HEK293 (cell line): ENCODE measurements around the gene PRMT5.

Source experiments
- CTCF ChIA-PET: fragments of 350-600 bp; formaldehyde crosslinking; extraction: SDS; loops from one replicate; lab custom pipeline; 2021; ENCODE audit warnings: antibody characterized with exemption; lab: Yijun Ruan, JAX
- POLR2A ChIA-PET: fragments of 300-600 bp; formaldehyde crosslinking; extraction: SDS; loops from one replicate; lab custom pipeline; 2020; ENCODE audit warnings: antibody characterized with exemption, inconsistent platforms; lab: Yijun Ruan, JAX
- H3K27ac ChIP-seq: fragments of 200-500 bp; sonication (Bioruptor generic); 2 replicates; pipeline ENCODE4 v1.5.1; 2014; ENCODE audit warnings: low read depth, low read length, control low read depth, inconsistent platforms; ENCODE audit errors: extremely low read depth
- H3K36me3 ChIP-seq, 2 experiments: fragments of 200-500 bp in 1 of 2; sonication (Bioruptor generic) in 1 of 2; 1 replicate in 1 of 2; 2 replicates in 1 of 2; pipeline ENCODE4 v1.5.1; 2014 to 2017; ENCODE audit warnings: inconsistent platforms in 2 of 2, low read length in 2 of 2; ENCODE audit not compliant: control insufficient read depth in 2 of 2, insufficient read depth in 1 of 2
- H3K4me1 ChIP-seq: fragments of 200-500 bp; sonication (Bioruptor generic); 2 replicates; pipeline ENCODE4 v1.5.1; 2014; ENCODE audit warnings: mild to moderate bottlenecking, low read length, inconsistent platforms; ENCODE audit not compliant: control insufficient read depth, insufficient read depth
- H3K4me3 ChIP-seq: 2 replicates; pipeline ENCODE4 v1.5.1; 2011; ENCODE audit warnings: low read depth, mild to moderate bottlenecking, control low read depth, low read length, moderate library complexity
- H3K9me3 ChIP-seq: fragments of 200-500 bp; sonication (Bioruptor generic); 2 replicates; pipeline ENCODE4 v1.5.1; 2014; ENCODE audit warnings: low read depth, low read length, inconsistent platforms; ENCODE audit not compliant: control insufficient read depth, insufficient read depth
- BCL11B ChIP-seq: fragments of 450-650 bp; formaldehyde crosslinking; IDR thresholded peaks from 2 replicates; pipeline ENCODE4 v1.5.1; 2016; ENCODE audit warnings: low read depth, missing biosample characterization, missing genetic modification characterization
- PRDM1 ChIP-seq: fragments of 450-650 bp; formaldehyde crosslinking; IDR thresholded peaks from 2 replicates; pipeline ENCODE4; 2016; ENCODE audit warnings: missing biosample characterization, missing genetic modification characterization
- RBAK ChIP-seq: fragments of 450-650 bp; formaldehyde crosslinking; IDR thresholded peaks from 2 replicates; pipeline ENCODE4 v1.5.1; 2016; ENCODE audit warnings: missing biosample characterization, missing genetic modification characterization
- SP7 ChIP-seq: fragments of 450-650 bp; formaldehyde crosslinking; IDR thresholded peaks from 2 replicates; pipeline ENCODE4 v1.5.1; 2016; ENCODE audit warnings: missing biosample characterization, missing genetic modification characterization
- TCF7L2 ChIP-seq: IDR thresholded peaks from 2 replicates; pipeline ENCODE4 v1.6.1; 2011; ENCODE audit warnings: low read depth, mild to moderate bottlenecking, inconsistent platforms, low read length, moderate library complexity, borderline replicate concordance
- ZFHX2 ChIP-seq: fragments of 450-650 bp; formaldehyde crosslinking; conservative IDR thresholded peaks from 2 replicates; pipeline ENCODE4 v1.5.1; 2016; ENCODE audit warnings: missing biosample characterization, missing genetic modification characterization
- ZFP37 ChIP-seq: fragments of 450-650 bp; formaldehyde crosslinking; IDR thresholded peaks from 2 replicates; pipeline ENCODE4 v1.5.1; 2016; ENCODE audit warnings: missing biosample characterization, missing genetic modification characterization
- ZIC2 ChIP-seq: fragments of 450-650 bp; formaldehyde crosslinking; IDR thresholded peaks from 2 replicates; pipeline ENCODE4 v1.5.1; 2016; ENCODE audit warnings: missing biosample characterization, missing genetic modification characterization
- ZNF10 ChIP-seq: fragments of 450-650 bp; formaldehyde crosslinking; IDR thresholded peaks from 2 replicates; pipeline ENCODE4 v1.5.1; 2017; ENCODE audit warnings: missing biosample characterization, missing genetic modification characterization
- ZNF121 ChIP-seq: fragments of 450-650 bp; formaldehyde crosslinking; IDR thresholded peaks from 2 replicates; pipeline ENCODE4 v1.5.1; 2016; ENCODE audit warnings: missing biosample characterization, missing genetic modification characterization
- ZNF423 ChIP-seq: fragments of 450-650 bp; formaldehyde crosslinking; IDR thresholded peaks from 2 replicates; pipeline ENCODE4 v1.5.1; 2016; ENCODE audit warnings: missing biosample characterization, missing genetic modification characterization
- ZNF530 ChIP-seq: fragments of 450-650 bp; formaldehyde crosslinking; IDR thresholded peaks from 2 replicates; pipeline ENCODE4 v1.5.1; 2016; ENCODE audit warnings: low read depth, missing biosample characterization, missing genetic modification characterization
- ZNF621 ChIP-seq: fragments of 450-650 bp; formaldehyde crosslinking; IDR thresholded peaks from 2 replicates; pipeline ENCODE4 v1.5.1; 2017; ENCODE audit warnings: missing biosample characterization, missing genetic modification characterization
- ZNF776 ChIP-seq: fragments of 450-650 bp; formaldehyde crosslinking; IDR thresholded peaks from 2 replicates; pipeline ENCODE4 v1.5.0; 2017; ENCODE audit warnings: missing biosample characterization, missing genetic modification characterization, borderline replicate concordance
- TF ChIP-seq, protein P1 (sequence below): fragments of 450-650 bp; formaldehyde crosslinking; IDR thresholded peaks from 2 replicates; pipeline ENCODE4 v1.5.1; 2016; ENCODE audit warnings: missing biosample characterization, missing genetic modification characterization
- TF ChIP-seq, protein P2 (sequence below): fragments of 450-650 bp; formaldehyde crosslinking; IDR thresholded peaks from 2 replicates; pipeline ENCODE4 v1.5.1; 2017; ENCODE audit warnings: missing biosample characterization, missing genetic modification characterization
- TF ChIP-seq, protein P3 (sequence below): fragments of 450-650 bp; formaldehyde crosslinking; IDR thresholded peaks from 2 replicates; pipeline ENCODE4 v1.5.1; 2017; ENCODE audit warnings: missing biosample characterization, missing genetic modification characterization
- TF ChIP-seq, protein P4 (sequence below): fragments of 450-650 bp; formaldehyde crosslinking; optimal IDR thresholded peaks from 2 replicates; pipeline ENCODE3; 2016; ENCODE audit warnings: missing biosample characterization, mild to moderate bottlenecking, missing genetic modification characterization

Gene PRMT5

DNA sequence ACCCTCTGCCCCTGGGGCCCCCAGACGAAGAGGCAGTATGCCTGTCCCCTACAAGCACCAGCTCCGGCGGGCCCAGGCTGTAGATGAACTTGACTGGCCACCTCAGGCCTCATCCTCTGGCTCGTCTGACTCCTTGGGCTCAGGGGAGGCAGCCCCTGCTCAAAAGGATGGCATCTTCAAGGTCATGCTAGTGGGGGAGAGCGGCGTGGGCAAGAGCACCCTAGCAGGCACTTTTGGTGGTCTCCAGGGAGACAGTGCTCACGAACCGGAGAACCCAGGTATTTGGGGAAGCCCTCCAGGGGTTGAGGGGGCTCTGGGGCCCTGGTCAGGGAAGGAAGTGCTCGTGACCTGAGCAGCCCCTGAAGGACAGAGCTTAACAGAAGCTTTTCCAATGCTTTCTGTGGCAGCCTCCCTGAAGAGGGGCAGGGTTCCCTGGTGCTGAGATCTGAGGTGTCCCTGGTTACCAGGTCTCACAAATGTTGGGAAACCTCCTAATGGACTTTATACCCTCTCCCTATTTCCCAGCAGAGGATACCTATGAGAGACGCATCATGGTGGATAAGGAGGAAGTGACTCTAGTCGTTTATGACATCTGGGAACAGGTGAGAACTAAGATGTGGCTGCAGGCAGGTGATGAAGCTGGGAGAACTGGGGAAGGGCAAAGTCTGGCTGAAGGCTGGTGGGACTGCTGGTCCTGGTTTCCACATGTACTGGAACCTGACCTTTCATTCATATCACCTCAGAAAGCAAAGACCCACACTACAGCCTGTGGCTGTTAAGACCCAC, 44.2 kb downstream of the PRMT5 start:
- no peak overlapping the region for H3K4me3 ChIP-seq
- POLR2A ChIA-PET, result interaction anchor here (1.0 kb wide), 1 partner anchor 34 kb away, joined by 3 read pairs; the partner anchor contains the start of gene RBM23
- TF ChIP-seq, protein P1, sequence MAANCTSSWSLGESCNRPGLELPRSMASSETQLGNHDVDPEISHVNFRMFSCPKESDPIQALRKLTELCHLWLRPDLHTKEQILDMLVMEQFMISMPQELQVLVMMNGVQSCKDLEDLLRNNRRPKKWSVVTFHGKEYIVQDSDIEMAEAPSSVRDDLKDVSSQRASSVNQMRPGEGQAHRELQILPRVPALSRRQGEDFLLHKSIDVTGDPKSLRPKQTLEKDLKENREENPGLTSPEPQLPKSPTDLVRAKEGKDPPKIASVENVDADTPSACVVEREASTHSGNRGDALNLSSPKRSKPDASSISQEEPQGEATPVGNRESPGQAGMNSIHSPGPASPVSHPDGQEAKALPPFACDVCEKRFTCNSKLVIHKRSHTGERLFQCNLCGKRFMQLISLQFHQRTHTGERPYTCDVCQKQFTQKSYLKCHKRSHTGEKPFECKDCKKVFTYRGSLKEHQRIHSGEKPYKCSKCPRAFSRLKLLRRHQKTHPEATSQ (tag by site-specific recombination), result no peak
- TF ChIP-seq BCL11B (tag by site-specific recombination), result no peak
- no peak for TF ChIP-seq ZNF776 (tag by site-specific recombination)
- no peak for TF ChIP-seq ZNF121
- TF ChIP-seq, protein P2, sequence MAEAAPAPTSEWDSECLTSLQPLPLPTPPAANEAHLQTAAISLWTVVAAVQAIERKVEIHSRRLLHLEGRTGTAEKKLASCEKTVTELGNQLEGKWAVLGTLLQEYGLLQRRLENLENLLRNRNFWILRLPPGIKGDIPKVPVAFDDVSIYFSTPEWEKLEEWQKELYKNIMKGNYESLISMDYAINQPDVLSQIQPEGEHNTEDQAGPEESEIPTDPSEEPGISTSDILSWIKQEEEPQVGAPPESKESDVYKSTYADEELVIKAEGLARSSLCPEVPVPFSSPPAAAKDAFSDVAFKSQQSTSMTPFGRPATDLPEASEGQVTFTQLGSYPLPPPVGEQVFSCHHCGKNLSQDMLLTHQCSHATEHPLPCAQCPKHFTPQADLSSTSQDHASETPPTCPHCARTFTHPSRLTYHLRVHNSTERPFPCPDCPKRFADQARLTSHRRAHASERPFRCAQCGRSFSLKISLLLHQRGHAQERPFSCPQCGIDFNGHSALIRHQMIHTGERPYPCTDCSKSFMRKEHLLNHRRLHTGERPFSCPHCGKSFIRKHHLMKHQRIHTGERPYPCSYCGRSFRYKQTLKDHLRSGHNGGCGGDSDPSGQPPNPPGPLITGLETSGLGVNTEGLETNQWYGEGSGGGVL, result no peak
- TF ChIP-seq ZFP37 (tag by site-specific recombination), result no peak
- no peak for TF ChIP-seq ZNF621 (tag by site-specific recombination)
- no peak for TF ChIP-seq ZNF423 (tag by site-specific recombination)
- TF ChIP-seq, protein P3, sequence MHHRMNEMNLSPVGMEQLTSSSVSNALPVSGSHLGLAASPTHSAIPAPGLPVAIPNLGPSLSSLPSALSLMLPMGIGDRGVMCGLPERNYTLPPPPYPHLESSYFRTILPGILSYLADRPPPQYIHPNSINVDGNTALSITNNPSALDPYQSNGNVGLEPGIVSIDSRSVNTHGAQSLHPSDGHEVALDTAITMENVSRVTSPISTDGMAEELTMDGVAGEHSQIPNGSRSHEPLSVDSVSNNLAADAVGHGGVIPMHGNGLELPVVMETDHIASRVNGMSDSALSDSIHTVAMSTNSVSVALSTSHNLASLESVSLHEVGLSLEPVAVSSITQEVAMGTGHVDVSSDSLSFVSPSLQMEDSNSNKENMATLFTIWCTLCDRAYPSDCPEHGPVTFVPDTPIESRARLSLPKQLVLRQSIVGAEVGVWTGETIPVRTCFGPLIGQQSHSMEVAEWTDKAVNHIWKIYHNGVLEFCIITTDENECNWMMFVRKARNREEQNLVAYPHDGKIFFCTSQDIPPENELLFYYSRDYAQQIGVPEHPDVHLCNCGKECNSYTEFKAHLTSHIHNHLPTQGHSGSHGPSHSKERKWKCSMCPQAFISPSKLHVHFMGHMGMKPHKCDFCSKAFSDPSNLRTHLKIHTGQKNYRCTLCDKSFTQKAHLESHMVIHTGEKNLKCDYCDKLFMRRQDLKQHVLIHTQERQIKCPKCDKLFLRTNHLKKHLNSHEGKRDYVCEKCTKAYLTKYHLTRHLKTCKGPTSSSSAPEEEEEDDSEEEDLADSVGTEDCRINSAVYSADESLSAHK (tag by site-specific recombination), result no peak
- TF ChIP-seq SP7, result no peak
- TF ChIP-seq ZFHX2 (tag by site-specific recombination), result no peak
- TF ChIP-seq ZNF10 (tag by site-specific recombination), result no peak
- no peak for TF ChIP-seq ZNF530 (tag by site-specific recombination)
- TF ChIP-seq TCF7L2, result no peak
- TF ChIP-seq, protein P4, sequence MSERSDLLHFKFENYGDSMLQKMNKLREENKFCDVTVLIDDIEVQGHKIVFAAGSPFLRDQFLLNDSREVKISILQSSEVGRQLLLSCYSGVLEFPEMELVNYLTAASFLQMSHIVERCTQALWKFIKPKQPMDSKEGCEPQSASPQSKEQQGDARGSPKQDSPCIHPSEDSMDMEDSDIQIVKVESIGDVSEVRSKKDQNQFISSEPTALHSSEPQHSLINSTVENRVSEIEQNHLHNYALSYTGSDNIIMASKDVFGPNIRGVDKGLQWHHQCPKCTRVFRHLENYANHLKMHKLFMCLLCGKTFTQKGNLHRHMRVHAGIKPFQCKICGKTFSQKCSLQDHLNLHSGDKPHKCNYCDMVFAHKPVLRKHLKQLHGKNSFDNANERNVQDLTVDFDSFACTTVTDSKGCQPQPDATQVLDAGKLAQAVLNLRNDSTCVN (tag by site-specific recombination), result no peak
- TF ChIP-seq RBAK (tag by site-specific recombination), result no peak
- no peak for TF ChIP-seq PRDM1 (tag by site-specific recombination)
- no peak for TF ChIP-seq ZIC2 (tag by site-specific recombination)
- no peak overlapping the region for H3K27ac ChIP-seq
- H3K36me3 ChIP-seq, result no peaks in the 10 kb centered on the region; a peak in 1 of 3 replicates
- CTCF ChIA-PET, result interaction anchor here (0.7 to 7.8 kb wide), 13 partner anchors 9 to 549 kb away, joined by 3 to 43 read pairs (median 4); no protein-coding TSS in a partner anchor
- H3K4me1 ChIP-seq, result peaks cover 6% of the 10 kb centered on the region
- H3K9me3 ChIP-seq, result no peaks in the 10 kb centered on the region
